ENCODE measurements around the gene SCARB1. TPM values are rescaled to one million over a fixed set of nuclear protein-coding genes. Genes with fewer than 3 reads are reported as not detected.

Gene SCARB1
- polyA plus RNA-seq, 1 experiment, result 10.3 TPM

DNA sequence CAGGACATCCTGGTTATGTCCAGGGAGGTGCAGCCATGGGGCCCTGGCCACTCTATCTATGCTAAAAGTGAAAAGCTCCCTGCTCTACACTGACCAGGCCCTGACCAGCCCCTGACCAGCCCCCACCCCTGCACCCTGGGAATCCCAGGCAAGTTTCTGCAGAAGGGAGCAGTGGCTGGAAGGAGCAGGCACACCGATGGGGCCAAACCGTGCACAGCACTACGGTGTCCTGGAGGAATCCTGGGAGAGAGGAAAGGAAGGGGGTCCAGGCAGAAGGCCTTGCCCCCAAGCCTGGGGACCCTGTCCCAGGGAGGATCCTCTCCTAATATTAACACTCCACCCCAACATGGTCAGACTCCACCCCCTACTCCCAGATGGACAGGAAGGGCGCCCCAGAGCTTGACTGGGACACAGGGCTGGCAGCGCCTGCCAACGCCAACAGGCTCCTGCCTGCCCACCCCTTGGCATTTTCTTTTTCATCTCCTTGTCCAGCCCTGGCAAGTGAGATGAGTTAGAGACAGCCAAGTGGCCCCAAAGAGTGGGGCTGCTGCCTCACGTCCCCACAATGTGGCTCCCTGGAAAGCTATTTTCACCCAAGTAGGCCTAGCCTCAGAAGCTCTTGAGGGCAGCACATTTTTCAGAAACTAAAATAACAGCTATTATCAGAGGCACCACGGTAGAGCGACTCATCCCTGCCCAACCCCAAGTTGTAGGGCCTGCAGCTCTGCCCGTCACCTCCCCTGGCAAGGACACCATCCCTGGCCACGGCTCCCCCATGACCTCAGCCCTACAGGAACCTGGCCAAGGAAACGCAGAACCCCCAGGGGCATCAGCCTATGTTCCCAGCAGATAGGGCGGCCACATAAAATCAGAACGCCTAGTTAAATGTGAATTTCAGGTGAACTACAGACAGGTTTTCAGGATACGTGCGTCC, 82.6 kb downstream of the SCARB1 start:
- H3K4me3 ChIP-seq (ENCODE audit: low read depth, low read length), result no peak overlapping the region
- no peaks in the 10 kb centered on the region for H3K9me3 ChIP-seq (ENCODE audit: control insufficient read depth, insufficient read depth, low read length)
- ChIA-PET POLR2A (no interaction called here), CTCF (no interaction called here)
- TF ChIP-seq, protein P1, sequence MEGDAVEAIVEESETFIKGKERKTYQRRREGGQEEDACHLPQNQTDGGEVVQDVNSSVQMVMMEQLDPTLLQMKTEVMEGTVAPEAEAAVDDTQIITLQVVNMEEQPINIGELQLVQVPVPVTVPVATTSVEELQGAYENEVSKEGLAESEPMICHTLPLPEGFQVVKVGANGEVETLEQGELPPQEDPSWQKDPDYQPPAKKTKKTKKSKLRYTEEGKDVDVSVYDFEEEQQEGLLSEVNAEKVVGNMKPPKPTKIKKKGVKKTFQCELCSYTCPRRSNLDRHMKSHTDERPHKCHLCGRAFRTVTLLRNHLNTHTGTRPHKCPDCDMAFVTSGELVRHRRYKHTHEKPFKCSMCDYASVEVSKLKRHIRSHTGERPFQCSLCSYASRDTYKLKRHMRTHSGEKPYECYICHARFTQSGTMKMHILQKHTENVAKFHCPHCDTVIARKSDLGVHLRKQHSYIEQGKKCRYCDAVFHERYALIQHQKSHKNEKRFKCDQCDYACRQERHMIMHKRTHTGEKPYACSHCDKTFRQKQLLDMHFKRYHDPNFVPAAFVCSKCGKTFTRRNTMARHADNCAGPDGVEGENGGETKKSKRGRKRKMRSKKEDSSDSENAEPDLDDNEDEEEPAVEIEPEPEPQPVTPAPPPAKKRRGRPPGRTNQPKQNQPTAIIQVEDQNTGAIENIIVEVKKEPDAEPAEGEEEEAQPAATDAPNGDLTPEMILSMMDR (IDR thresholded peaks at IDR 0.05; ENCODE audit: low read depth, low read length), result no peak
- H3K27me3 ChIP-seq (ENCODE audit: control insufficient read depth, insufficient read depth, low read length), result no peaks in the 10 kb centered on the region
- no peak for DNase-seq (ENCODE audit: low read depth, low spot score)
- H3K27ac ChIP-seq (ENCODE audit: low read depth, low read length), result no peak overlapping the region

DNA sequence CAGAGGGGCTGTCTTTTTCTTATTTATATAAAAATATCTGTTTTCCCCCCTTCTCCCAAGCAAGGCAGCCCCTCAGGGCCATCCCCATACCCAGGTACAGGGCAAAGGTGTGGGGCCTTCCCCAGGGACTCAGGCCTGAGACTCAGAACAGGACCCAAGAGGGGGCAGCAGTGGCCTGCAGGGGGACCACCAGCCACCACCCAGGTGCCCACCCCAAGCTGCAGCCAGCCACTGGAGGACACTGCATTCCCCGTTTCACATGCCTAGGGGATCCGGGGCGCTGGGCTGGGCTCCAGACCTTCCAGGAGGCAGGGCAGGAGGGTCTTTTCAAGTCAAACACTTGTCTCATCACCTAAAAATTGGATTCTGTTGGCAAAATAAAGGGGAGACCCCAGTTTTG, 83.3 kb downstream of the SCARB1 start:
- Histone ChIP-seq H3K27me3 (ENCODE audit: control insufficient read depth, insufficient read depth, low read length) (no peaks in the 10 kb centered on the region), H3K4me3 (ENCODE audit: low read depth, low read length) (no peak overlapping the region), H3K9me3 (ENCODE audit: control insufficient read depth, insufficient read depth, low read length) (no peaks in the 10 kb centered on the region), H3K27ac (ENCODE audit: low read depth, low read length) (no peak overlapping the region)
- POLR2A ChIA-PET, result no interaction called here
- CTCF ChIA-PET, result no interaction called here
- TF ChIP-seq, protein P1 (IDR thresholded peaks at IDR 0.05; ENCODE audit: low read depth, low read length), result no peak
- DNase-seq (ENCODE audit: low read depth, low spot score), result no peak

DNA sequence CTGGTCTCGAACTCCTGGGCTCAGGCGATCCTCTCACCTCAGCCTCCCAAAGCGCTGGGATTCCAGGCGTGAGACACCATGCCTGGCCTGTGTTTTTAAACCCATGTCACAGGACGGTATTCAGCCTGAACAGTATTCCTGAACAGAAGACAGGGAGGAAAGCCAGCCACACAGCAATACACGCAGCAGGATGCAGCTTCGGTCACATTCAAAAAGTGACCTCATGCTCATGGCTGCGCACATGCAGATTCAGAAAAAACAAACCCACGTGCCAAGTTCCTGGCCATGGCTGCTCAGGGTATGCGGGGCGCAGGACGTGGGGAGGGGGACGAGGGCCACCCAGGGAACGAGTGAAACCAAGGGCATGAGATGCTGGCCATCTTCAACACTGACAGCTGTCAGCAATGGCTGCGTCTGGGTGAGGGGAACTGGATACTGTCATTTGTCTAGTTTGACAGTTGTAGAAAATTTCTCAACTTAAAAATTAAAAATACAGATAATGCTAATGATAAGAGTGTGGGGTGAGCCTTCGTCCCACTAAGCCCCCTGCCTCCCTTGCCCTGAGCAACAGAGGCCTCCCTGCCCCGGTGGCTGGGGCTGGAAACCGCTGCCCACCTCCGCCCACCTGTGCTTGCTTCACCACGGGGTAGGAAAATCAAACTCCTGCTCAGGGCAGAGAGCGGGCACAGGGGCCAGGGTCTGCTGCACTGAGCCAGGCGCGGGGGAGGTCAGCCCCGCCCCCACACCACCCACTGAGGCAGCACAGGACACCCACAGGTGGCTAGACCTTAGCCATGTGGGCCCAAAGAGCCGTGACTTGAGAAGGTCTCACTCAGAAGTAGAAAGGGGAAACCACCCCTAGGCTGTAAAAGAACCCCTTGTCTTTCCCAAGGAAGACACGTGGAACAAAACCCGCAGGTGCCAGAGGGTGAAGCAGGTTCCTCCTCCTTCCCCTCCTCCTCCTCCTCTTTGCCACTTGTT, 84.2 kb downstream of the SCARB1 start:
- CTCF ChIA-PET, result no interaction called here

DNA sequence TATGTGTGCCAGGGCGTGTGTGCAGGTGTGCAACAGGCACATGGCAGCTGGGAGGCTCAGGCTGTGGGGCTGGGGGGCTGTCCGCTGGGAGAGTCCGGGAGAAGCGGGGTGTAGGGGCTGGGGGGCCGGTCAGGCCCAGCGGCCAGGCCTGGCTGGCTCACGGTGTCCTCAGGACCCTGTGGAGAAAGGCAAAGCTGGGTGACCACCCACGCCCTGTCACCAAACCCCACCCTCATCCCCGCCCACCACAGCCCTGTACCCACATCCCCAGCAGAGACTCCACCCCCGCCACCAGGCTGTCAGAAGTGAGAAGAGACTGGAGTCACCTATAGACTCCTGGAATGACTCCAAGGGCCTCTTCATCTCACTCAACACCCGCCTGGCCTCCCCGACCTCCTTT, 85.3 kb downstream of the SCARB1 start:
- DNase-seq (ENCODE audit: low read depth, low spot score), result no peak
- Histone ChIP-seq H3K4me3 (ENCODE audit: low read depth, low read length) (no peak overlapping the region), H3K27ac (ENCODE audit: low read depth, low read length) (no peak overlapping the region), H3K27me3 (ENCODE audit: control insufficient read depth, insufficient read depth, low read length) (no peaks in the 10 kb centered on the region), H3K9me3 (ENCODE audit: control insufficient read depth, insufficient read depth, low read length) (no peaks in the 10 kb centered on the region)
- TF ChIP-seq, protein P1 (IDR thresholded peaks at IDR 0.05; ENCODE audit: low read depth, low read length), result no peak
- CTCF ChIA-PET, result no interaction called here
- POLR2A ChIA-PET, result no interaction called here

More for the DNA sequence above, 84.2 kb downstream of the SCARB1 start:
- no peak for DNase-seq (ENCODE audit: low read depth, low spot score)
- POLR2A ChIA-PET, result no interaction called here
- H3K9me3 ChIP-seq (ENCODE audit: control insufficient read depth, insufficient read depth, low read length), result no peaks in the 10 kb centered on the region
- TF ChIP-seq, protein P1 (IDR thresholded peaks at IDR 0.05; ENCODE audit: low read depth, low read length), result no peak
- no peaks in the 10 kb centered on the region for H3K27me3 ChIP-seq (ENCODE audit: control insufficient read depth, insufficient read depth, low read length)
- no peak overlapping the region for H3K27ac ChIP-seq (ENCODE audit: low read depth, low read length)
- no peak overlapping the region for H3K4me3 ChIP-seq (ENCODE audit: low read depth, low read length)

Measured in AG04450 (cell line).